Left hindlimb (tissue), 1 donor: ENCODE measurements around the gene TTC3.

Source experiments
- DNase-seq: peaks from one replicate; pipeline ENCODE4 v3.0.0-alpha.2; 2018

Gene TTC3

DNA sequence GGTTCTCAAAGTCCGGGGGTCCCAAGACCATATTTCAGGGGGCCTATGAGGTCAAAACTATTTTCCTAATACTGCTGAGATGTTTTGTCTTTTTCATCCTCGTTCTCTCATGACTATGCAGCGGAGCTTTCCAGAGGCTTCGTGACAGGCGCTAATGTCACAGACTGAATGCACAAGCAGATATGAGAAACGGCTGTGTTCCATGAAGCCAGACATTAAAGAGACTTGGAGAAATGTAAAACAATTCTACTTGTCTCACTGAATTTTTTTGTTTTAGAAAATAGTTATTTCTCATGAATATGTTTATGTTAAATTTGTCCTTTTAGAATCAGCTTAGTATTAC is 10.5 kb upstream of the TTC3 start:
- no peak for DNase-seq

GRCh38 chr21:37063433-37063832 is 9.6 kb upstream of the TTC3 start:
- no peak for DNase-seq

DNA sequence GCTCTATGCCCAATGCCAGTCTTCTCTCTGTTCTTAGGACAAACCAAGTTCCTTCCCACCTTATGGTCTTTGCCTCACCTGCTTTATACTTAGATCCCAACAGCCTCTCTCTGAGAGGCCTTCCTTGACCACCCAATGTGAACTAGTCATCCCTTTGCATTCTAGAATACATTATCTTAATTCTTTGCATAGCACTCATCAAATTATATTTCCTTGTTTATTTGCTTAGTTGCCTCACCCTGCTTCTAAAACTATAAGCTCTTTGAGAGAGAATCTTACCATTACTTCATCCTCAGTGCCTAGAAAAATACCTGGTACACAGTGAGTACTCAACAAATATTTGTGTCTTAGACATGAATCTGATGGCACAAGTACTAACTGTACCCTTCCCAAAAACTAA is 8.2 kb upstream of the TTC3 start:
- DNase-seq: no peak

- DNase-seq: no peak
Measured at GRCh38 chr21:37065561-37066177, 7.4 kb upstream of the TTC3 start.

- DNase-seq: peak; percentile 58
Measured at GRCh38 chr21:37071561-37072273, 1.3 kb upstream of the TTC3 start.

DNA sequence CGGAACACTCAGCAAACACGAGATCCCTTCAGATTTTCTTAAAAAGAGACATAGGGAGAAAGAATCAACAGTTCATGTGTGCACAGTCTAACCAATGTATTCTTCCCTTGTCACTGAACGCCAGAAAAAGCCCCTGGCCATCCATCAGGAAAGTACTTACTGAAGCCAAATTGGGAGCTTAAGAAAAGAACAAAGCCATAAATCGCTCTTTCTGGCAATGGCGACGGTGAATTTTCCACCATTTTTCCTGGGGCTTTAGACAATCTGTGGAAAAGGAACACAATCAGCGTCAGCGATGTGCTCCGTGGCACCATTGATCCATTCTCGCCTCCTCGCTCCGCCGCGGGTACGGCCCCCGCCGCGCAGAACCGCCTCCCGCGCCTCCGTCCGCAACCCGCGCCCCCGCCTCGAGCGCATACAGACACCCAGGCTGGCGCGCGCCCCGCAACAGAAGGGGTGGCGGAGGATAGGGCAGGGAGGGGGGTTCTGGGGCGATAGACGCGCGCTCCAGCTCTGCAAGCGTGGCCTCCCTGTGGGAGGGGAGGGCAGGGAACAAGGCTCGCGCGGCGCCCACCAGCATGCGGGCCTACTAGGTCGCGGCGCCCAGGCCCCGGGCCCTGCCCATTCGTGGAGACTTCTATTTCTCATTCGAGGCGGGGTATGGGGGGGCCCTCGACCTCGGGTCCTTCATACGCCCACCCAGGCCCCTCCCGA is 623 bp upstream of the TTC3 start:
- no peak for DNase-seq

- DNase-seq: no peak
Measured at GRCh38 chr21:37073417-37074196, 553 bp downstream of the TTC3 start.

DNA sequence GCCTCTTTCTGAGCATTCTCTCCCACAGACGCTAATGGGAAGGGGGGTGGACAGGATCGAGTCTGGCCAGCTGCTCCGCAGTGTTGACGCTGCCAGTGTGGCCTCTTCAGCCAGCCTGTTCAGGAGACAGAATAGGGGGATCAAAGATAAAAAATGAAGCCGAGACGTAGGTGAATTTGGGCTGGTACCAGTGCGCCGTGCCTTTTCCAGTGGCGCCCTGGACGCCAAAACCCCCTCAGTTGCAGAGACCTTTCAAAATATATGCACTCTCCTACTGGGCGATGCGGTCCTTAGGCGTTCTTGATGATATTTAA is 1.1 kb downstream of the TTC3 start:
- DNase-seq: peak; percentile 53

DNA sequence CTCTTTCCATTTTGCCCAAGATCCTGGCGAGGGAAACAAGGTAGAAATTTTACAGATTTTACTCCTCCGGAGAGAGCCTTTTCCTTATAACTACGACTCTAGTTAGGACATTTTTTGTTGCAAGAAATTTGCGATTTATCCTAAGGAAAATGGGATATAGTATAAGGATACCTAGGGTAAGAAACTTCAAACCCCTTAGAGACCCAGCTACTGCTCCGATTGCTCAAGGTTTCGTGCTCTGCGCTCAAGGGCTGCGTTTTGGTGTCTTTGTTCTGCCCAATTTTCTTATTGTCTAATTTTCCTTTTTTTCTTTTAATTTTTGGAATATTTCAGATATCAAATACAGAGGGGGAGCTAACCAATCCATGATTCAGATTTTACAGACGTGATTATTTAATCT is 1.5 kb downstream of the TTC3 start:
- DNase-seq: no peak

- DNase-seq: no peak
Measured at GRCh38 chr21:37075214-37075770, 2.2 kb downstream of the TTC3 start.

GRCh38 chr21:37076087-37076850 is 3.2 kb downstream of the TTC3 start:
- no peak for DNase-seq

DNA sequence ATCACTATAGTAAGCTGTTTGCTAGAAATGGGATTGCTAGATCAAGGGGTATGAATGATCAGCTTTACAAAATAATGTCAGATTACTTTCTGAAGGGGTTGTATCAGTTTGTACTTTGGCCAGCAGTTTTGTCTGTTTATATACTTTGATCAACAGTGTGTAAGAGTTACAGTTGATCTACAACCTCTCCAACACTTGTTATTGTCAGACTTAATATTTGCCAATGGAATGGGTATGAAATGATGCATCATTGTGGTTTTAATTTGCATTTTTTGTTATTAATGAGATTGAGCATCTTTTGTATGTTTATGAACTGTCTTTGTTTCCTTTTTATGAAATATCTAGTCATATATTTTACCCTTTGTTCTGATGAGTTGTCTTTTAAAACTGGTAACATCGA is 4.3 kb downstream of the TTC3 start:
- DNase-seq: no peak

GRCh38 chr21:37079211-37079824 is 6.3 kb downstream of the TTC3 start:
- DNase-seq: no peak

- DNase-seq: no peak
Measured at GRCh38 chr21:37082375-37082774, 9.3 kb downstream of the TTC3 start.

DNA sequence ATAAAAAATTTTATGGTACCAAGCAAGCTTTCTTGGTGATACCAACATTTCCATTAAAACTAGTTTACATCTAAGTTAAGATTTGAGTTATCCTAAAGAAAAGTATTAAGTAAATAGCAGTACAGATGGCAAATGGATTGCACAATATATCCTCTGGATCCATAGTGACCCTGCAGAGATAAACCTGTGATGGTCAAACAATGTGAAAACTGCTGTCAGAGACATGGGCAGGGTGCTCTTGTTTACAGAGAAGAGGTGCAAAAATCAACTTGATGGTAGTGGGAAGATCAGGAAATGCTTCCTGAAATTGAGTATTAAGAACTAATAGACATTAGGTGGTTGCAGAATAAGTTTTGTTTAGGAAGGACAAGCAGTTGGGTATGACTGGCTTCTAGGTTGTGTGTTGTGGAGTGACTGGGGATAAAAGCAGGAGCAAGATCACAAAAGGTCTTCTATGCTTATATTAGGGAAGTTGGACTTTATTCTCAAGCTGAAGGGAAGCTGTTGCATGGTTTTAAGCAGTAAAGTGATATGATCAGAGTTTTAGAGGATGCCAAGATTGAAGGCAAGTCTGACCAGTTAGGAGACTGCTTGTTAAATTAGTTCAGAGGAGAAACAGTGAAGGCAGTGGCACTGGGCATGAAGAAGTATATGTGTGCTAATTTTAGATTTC is 9.9 kb downstream of the TTC3 start:
- DNase-seq: no peak

- no peak for DNase-seq
Measured at GRCh38 chr21:37085726-37086125, 12.7 kb downstream of the TTC3 start.

- DNase-seq: no peak
Measured at GRCh38 chr21:37087188-37087587, 14.1 kb downstream of the TTC3 start.

DNA sequence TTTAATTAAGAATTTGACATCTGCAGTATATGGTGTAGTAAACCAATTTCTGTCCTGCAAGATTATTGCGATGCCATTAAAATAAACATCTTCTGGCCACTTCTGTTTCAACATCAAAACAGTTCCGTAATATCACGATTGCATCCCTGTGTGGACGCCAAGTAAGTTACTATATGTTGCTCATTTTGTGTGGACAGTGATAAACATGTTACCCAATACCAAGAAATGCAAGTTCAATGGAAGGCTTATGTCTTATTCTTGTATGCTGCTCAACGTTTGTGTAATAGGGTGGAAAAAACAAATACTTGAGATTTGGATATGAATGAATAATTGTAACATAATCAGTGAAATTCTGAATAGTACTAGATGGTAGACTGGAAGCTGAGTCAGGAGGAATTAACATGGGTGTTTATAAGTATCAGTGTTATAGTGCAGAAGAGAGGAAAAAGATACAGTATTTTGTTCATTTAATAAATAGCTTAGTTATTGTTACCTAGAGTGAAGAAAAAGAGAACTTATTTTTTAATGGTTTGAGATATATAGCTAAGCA is 15.2 kb downstream of the TTC3 start:
- DNase-seq: no peak

- no peak for DNase-seq
Measured at GRCh38 chr21:37093977-37094376, 20.9 kb downstream of the TTC3 start.

- no peak for DNase-seq
Measured at GRCh38 chr21:37095821-37096220, 22.8 kb downstream of the TTC3 start.

- peak; percentile 64 for DNase-seq
Measured at GRCh38 chr21:37098751-37099150, 25.7 kb downstream of the TTC3 start.
